ENCODE measurements around the gene PTPRU.

PTPRU gene

GRCh38 chr1:29235955-29236711 is at the start of gene PTPRU:
TSS of gene PTPRU (plus strand) at chr1:29236522. CDS start at chr1:29236645, 123 bp downstream.
- DNase-seq = peak in 1 of 2 experiments; percentile 87

- DNase-seq = no peak
Measured at GRCh38 chr1:29186707-29187106, 49.6 kb upstream of the PTPRU start.

- DNase-seq = no peak
Measured at GRCh38 chr1:29190718-29191117, 45.6 kb upstream of the PTPRU start.

- no peak for DNase-seq
Measured at GRCh38 chr1:29193879-29194455, 42.4 kb upstream of the PTPRU start.

- DNase-seq = no peak
Measured at GRCh38 chr1:29195881-29196291, 40.4 kb upstream of the PTPRU start.

GRCh38 chr1:29196863-29197589 is 39.3 kb upstream of the PTPRU start:
- no peak for DNase-seq

GRCh38 chr1:29197590-29197924 is 38.8 kb upstream of the PTPRU start:
- peak in 1 of 2 experiments; percentile 54 for DNase-seq

GRCh38 chr1:29197993-29198392 is 38.3 kb upstream of the PTPRU start:
- DNase-seq = no peak

GRCh38 chr1:29200906-29201594 is 35.3 kb upstream of the PTPRU start:
- no peak for DNase-seq

GRCh38 chr1:29201595-29202051 is 34.7 kb upstream of the PTPRU start:
- no peak for DNase-seq

- no peak for DNase-seq
Measured at GRCh38 chr1:29202053-29202452, 34.3 kb upstream of the PTPRU start.

GRCh38 chr1:29202584-29203340 is 33.6 kb upstream of the PTPRU start:
- peak; percentile 52 to 92 for DNase-seq

GRCh38 chr1:29208442-29208841 is 27.9 kb upstream of the PTPRU start:
- no peak for DNase-seq

- no peak for DNase-seq
Measured at GRCh38 chr1:29209173-29209572, 27.1 kb upstream of the PTPRU start.

- no peak for DNase-seq
Measured at GRCh38 chr1:29210278-29211085, 25.8 kb upstream of the PTPRU start.

GRCh38 chr1:29211086-29212030 is 25.0 kb upstream of the PTPRU start:
- DNase-seq = peak; percentile 55 to 66

- no peak for DNase-seq
Measured at GRCh38 chr1:29213055-29213454, 23.3 kb upstream of the PTPRU start.

- DNase-seq = no peak
Measured at GRCh38 chr1:29217633-29218032, 18.7 kb upstream of the PTPRU start.

- no peak for DNase-seq
Measured at GRCh38 chr1:29218223-29218622, 18.1 kb upstream of the PTPRU start.

GRCh38 chr1:29221296-29221695 is 15.0 kb upstream of the PTPRU start:
- no peak for DNase-seq

Measured in NCI-H526 (cell line).